ENCODE measurements around the gene NHSL1.

- TF ChIP-seq CTCF (IDR thresholded peaks at IDR 0.05) (no peak), EP300 (IDR thresholded peaks at IDR 0.05) (no peak)
Measured at GRCh38 chr6:138378463-138378862, 120.8 kb downstream of the NHSL1 start.

Data from sigmoid colon (tissue), 4 donors.